H1 (cell line): ENCODE data around the gene AP4B1. TPM values are rescaled to one million over a fixed set of nuclear protein-coding genes. Genes with fewer than 3 reads are reported as not detected.

ENCODE experiments used
- CTCF ChIA-PET: fragments of 300-600 bp; sonication (Branson Sonifier 250); formaldehyde crosslinking; loops from one replicate; lab custom pipeline; 2021; ENCODE audit not compliant: partially characterized antibody; lab: Charles Lee
- POLR2A ChIA-PET: fragments of 300-600 bp; sonication (Branson Sonifier 250); formaldehyde crosslinking; loops from one replicate; lab custom pipeline; 2021; ENCODE audit warnings: inconsistent platforms; ENCODE audit not compliant: partially characterized antibody; lab: Charles Lee
- DNase-seq, 2 experiments: peaks; one replicate each; pipeline versions ENCODE4 v3.0.0 to v3.0.0-alpha.2; 2010 to 2022; ENCODE audit warnings: low spot score in 2 of 2, low read depth in 1 of 2, mixed read lengths in 1 of 2
- FAIRE-seq: peaks from 2 replicates; lab custom pipeline; 2011; peaks lifted over from hg19 to GRCh38; lab: Jason Lieb, UNC
- H2AFZ ChIP-seq: 2 replicates; pipeline ENCODE4 v1.8.1; 2012; ENCODE audit warnings: low read length, inconsistent platforms
- H2AK5ac ChIP-seq: 2 replicates; pipeline ENCODE4 v1.6.1; 2013; ENCODE audit warnings: low read depth, low read length
- H2BK120ac ChIP-seq: replicated peaks from 2 replicates; pipeline ENCODE3; 2013; ENCODE audit warnings: low read depth, low read length, inconsistent platforms
- H2BK12ac ChIP-seq: 2 replicates; pipeline ENCODE4 v1.6.1; 2013; ENCODE audit warnings: low read depth, low read length
- H2BK15ac ChIP-seq: 2 replicates; pipeline ENCODE4 v1.6.1; 2013; ENCODE audit warnings: low read length
- H2BK20ac ChIP-seq: 2 replicates; pipeline ENCODE4 v1.6.1; 2013; ENCODE audit warnings: low read length
- H2BK5ac ChIP-seq: 2 replicates; pipeline ENCODE4 v1.6.1; 2013; ENCODE audit warnings: low read depth, low read length
- H3K14ac ChIP-seq: 2 replicates; pipeline ENCODE4 v1.6.1; 2013; ENCODE audit warnings: inconsistent platforms; ENCODE audit not compliant: insufficient read length
- H3K18ac ChIP-seq: 2 replicates; pipeline ENCODE4 v1.6.1; 2013; ENCODE audit warnings: low read length; ENCODE audit errors: extremely low read depth
- H3K23ac ChIP-seq: 2 replicates; pipeline ENCODE4 v1.6.1; 2013; ENCODE audit warnings: inconsistent platforms; ENCODE audit not compliant: insufficient read length
- H3K23me2 ChIP-seq: 2 replicates; pipeline ENCODE4 v1.6.1; 2013; ENCODE audit warnings: low read depth, low read length
- H3K27ac ChIP-seq: 2 replicates; pipeline ENCODE4 v1.6.1; 2011; ENCODE audit warnings: low read depth, low read length, inconsistent platforms
- H3K27me3 ChIP-seq, 4 experiments: replicated peaks in 1 of 4; 1 replicate in 1 of 4; 2 replicates in 3 of 4; pipeline versions ENCODE4 v1.6.1 to v1.8.1; 2011 to 2013; ENCODE audit warnings: low read length in 3 of 4, mild to moderate bottlenecking in 3 of 4, inconsistent platforms in 2 of 4, mixed read lengths in 2 of 4, moderate library complexity in 1 of 4; ENCODE audit not compliant: control insufficient read depth in 3 of 4, insufficient read depth in 3 of 4; ENCODE audit errors: extremely low read depth in 1 of 4
- H3K36me3 ChIP-seq, 4 experiments: 2 replicates each; pipeline versions ENCODE4 v1.6.1 to v1.8.1; 2011 to 2013; ENCODE audit warnings: mild to moderate bottlenecking in 4 of 4, low read length in 3 of 4, moderate library complexity in 2 of 4, control low read depth in 1 of 4, inconsistent platforms in 1 of 4; ENCODE audit not compliant: insufficient read depth in 4 of 4, control insufficient read depth in 2 of 4
- H3K4ac ChIP-seq: replicated peaks from 2 replicates; pipeline ENCODE3; 2013; ENCODE audit warnings: low read length, low read depth, mixed read lengths, inconsistent platforms; ENCODE audit not compliant: insufficient read length
- H3K4me1 ChIP-seq, 4 experiments: replicated peaks in 1 of 4; 1 replicate in 1 of 4; 2 replicates in 3 of 4; pipeline versions ENCODE4 v1.6.1 to v1.8.1; 2011 to 2013; ENCODE audit warnings: low read length in 3 of 4, inconsistent platforms in 2 of 4, mixed read lengths in 1 of 4; ENCODE audit not compliant: insufficient read depth in 4 of 4, control insufficient read depth in 3 of 4
- H3K4me2 ChIP-seq, 2 experiments: 2 replicates each; pipeline versions ENCODE4 v1.6.1 to v1.8.1; 2011 to 2013; ENCODE audit warnings: low read depth in 2 of 2, low read length in 2 of 2, control low read depth in 1 of 2, inconsistent platforms in 1 of 2, mild to moderate bottlenecking in 1 of 2; ENCODE audit not compliant: insufficient read depth in 1 of 2
- H3K4me3 ChIP-seq, 4 experiments: fragments of 200-600, 300-600 bp in 1 of 4; sonication (generic), shearing (Covaris generic), sonication (Bioruptor Twin) in 1 of 4; 2 replicates each; pipeline versions ENCODE4 v1.5.1 to v1.8.1; 2011 to 2016; ENCODE audit warnings: low read length in 4 of 4, low read depth in 3 of 4, control low read depth in 2 of 4, inconsistent platforms in 2 of 4, mild to moderate bottlenecking in 2 of 4, mixed read lengths in 1 of 4, moderate library complexity in 1 of 4; ENCODE audit not compliant: insufficient read depth in 2 of 4; ENCODE audit errors: extremely low read depth in 1 of 4
- H3K56ac ChIP-seq: replicated peaks from 2 replicates; pipeline ENCODE3; 2013; ENCODE audit warnings: low read depth, mild to moderate bottlenecking, mixed read lengths, low read length, inconsistent platforms; ENCODE audit not compliant: insufficient read length
- H3K79me1 ChIP-seq: 2 replicates; pipeline ENCODE4 v1.6.1; 2013; ENCODE audit warnings: low read depth, low read length, control low read depth
- H3K79me2 ChIP-seq, 2 experiments: 2 replicates each; pipeline versions ENCODE4 v1.6.1 to v1.8.1; 2012 to 2013; ENCODE audit warnings: low read length in 2 of 2, mild to moderate bottlenecking in 2 of 2, inconsistent platforms in 1 of 2; ENCODE audit not compliant: insufficient read depth in 2 of 2, control insufficient read depth in 1 of 2
- H3K9ac ChIP-seq, 4 experiments: replicated peaks in 1 of 4; 1 replicate in 1 of 4; 2 replicates in 3 of 4; pipeline versions ENCODE4 v1.6.1 to v1.8.1; 2011 to 2013; ENCODE audit warnings: low read depth in 3 of 4, low read length in 3 of 4, control low read depth in 2 of 4, mild to moderate bottlenecking in 2 of 4, moderate library complexity in 2 of 4, inconsistent platforms in 1 of 4; ENCODE audit errors: extremely low read depth in 1 of 4
- H3K9me3 ChIP-seq, 2 experiments: 2 replicates each; pipeline versions ENCODE4 v1.6.1 to v1.8.1; 2012 to 2013; ENCODE audit warnings: mild to moderate bottlenecking in 2 of 2, moderate library complexity in 2 of 2, control low read depth in 1 of 2, inconsistent platforms in 1 of 2, low read depth in 1 of 2, low read length in 1 of 2, mixed read lengths in 1 of 2; ENCODE audit not compliant: insufficient read depth in 2 of 2
- H4K20me1 ChIP-seq, 2 experiments: replicated peaks in 1 of 2; 2 replicates each; pipeline versions ENCODE3 to v1.8.1; 2011 to 2013; ENCODE audit warnings: inconsistent platforms in 2 of 2, low read length in 2 of 2, mild to moderate bottlenecking in 1 of 2; ENCODE audit not compliant: insufficient read depth in 2 of 2, control insufficient read depth in 1 of 2
- H4K5ac ChIP-seq: 2 replicates; pipeline ENCODE4 v1.6.1; 2013; ENCODE audit warnings: low read length, low read depth, mixed read lengths, inconsistent platforms; ENCODE audit not compliant: insufficient read length
- H4K8ac ChIP-seq: 2 replicates; pipeline ENCODE4 v1.8.0; 2013; ENCODE audit warnings: mild to moderate bottlenecking, moderate library complexity, low read length, inconsistent platforms; ENCODE audit not compliant: insufficient read depth; ENCODE audit errors: extremely low read depth
- H4K91ac ChIP-seq: replicated peaks from 2 replicates; pipeline ENCODE3; 2013; ENCODE audit warnings: low read length, mixed read lengths, inconsistent platforms; ENCODE audit not compliant: insufficient read length
- BACH1 ChIP-seq: IDR thresholded peaks from 2 replicates; pipeline ENCODE4 v1.6.1; 2012; ENCODE audit warnings: low read length, improper control_type of control experiment
- CHD2 ChIP-seq: IDR thresholded peaks from 2 replicates; pipeline ENCODE4 v1.6.1; 2012; ENCODE audit warnings: low read length, improper control_type of control experiment
- CREB1 ChIP-seq: IDR thresholded peaks from 2 replicates; pipeline ENCODE4 v1.6.1; 2012; ENCODE audit warnings: inconsistent platforms
- EGR1 ChIP-seq: IDR thresholded peaks from 2 replicates; pipeline ENCODE4 v1.6.1; 2011; ENCODE audit warnings: low read depth, low read length, borderline replicate concordance
- GTF2F1 ChIP-seq: IDR thresholded peaks from 2 replicates; pipeline ENCODE4 v1.6.1; 2012; ENCODE audit warnings: low read depth, low read length, improper control_type of control experiment, borderline replicate concordance
- HDAC6 ChIP-seq: IDR thresholded peaks from one replicate; pipeline ENCODE4 v1.7.1; 2012; ENCODE audit warnings: low read depth, mild to moderate bottlenecking, inconsistent platforms, low read length, moderate library complexity
- KDM1A ChIP-seq: fragments of 200-600, 300-600 bp; sonication (generic); IDR thresholded peaks from 2 replicates; pipeline ENCODE4 v1.7.1; 2016; ENCODE audit warnings: mild to moderate bottlenecking, low read length, borderline replicate concordance
- KDM4A ChIP-seq: IDR thresholded peaks from one replicate; pipeline ENCODE4 v1.7.1; 2012; ENCODE audit warnings: low read depth, mild to moderate bottlenecking, moderate library complexity, low read length, inconsistent platforms; ENCODE audit not compliant: severe bottlenecking
- MAFK ChIP-seq: IDR thresholded peaks from 2 replicates; pipeline ENCODE4 v1.6.1; 2012; ENCODE audit warnings: low read depth, mild to moderate bottlenecking, improper control_type of control experiment, low read length
- WGBS, 2 experiments: shearing (Covaris generic) in 1 of 2; methylation state at CpG; one replicate each; pipeline versions ENCODE4 v1.1.6 to v1.1.7; 2013 to 2015; ENCODE audit warnings: low lambda C conversion rate in 2 of 2, mixed read lengths in 2 of 2, inconsistent platforms in 1 of 2, low coverage in 1 of 2, missing lambda C conversion rate in 1 of 2; ENCODE audit not compliant: insufficient replicate concordance in 2 of 2, insufficient coverage in 1 of 2, insufficient read length in 1 of 2; ENCODE audit errors: extremely low coverage in 1 of 2, missing lambda C conversion rate in 1 of 2; 5-methylcytosine and 5-hydroxymethylcytosine counted together
- polyA plus RNA-seq, 7 experiments: library from polyadenylated mRNA; depleted of rRNA in 3 of 7; stranded (reverse) in 5 of 7; unstranded in 2 of 7; fragments of >200 nt in 5 of 7; fragments of 200-250 nt in 2 of 7; gene quantifications; 1 replicate in 5 of 7; 2 replicates in 1 of 7; 4 replicates in 1 of 7; pipeline versions ENCODE4 v1.2.1 to v1.2.3, GENCODE V29; 2011 to 2013; ENCODE audit warnings: missing spikeins in 2 of 7, mixed read lengths in 2 of 7
- total RNA-seq: library from RNA; stranded (reverse); fragmentation: NEBNext Ultra II Directional; extraction: Animal tissue kit (Norgen Biotek cat#: 25700); gene quantifications from 2 replicates; pipeline ENCODE4 v1.2.1, GENCODE V29; 2021
- TF ChIP-seq, protein P1 (sequence below): IDR thresholded peaks from 2 replicates; pipeline ENCODE4 v1.6.1; 2012; ENCODE audit warnings: inconsistent platforms
- TF ChIP-seq, protein P2 (sequence below): IDR thresholded peaks from 2 replicates; pipeline ENCODE4 v1.6.1; 2012; ENCODE audit warnings: low read length, inconsistent platforms

Gene AP4B1
- total and polyA plus RNA-seq, 2 of the 8 experiments (the other 6 are each of a cell fraction or from before 2014, with no cell fraction given): 8.9 to 9.0 TPM

DNA sequence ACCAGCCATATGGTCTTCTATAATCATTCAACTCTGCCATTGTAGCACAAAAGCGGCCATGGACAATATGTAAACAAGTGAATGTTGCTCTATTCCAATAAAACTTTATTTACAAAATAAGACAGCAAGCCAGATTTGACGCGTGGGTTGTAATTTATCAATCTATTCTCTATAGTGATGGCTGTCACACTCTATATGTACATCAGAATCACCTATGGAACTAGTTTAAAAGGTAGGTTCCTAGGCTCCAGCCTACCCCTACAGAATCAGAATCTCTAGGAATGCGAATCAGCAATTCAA is 24.9 kb downstream of the AP4B1 start:
- CTCF ChIA-PET: interaction anchor here (1.7 kb wide), 1 partner anchor 45 kb away, joined by 8 read pairs; no protein-coding TSS in a partner anchor
- WGBS, 2 experiments: 91% methylated on average over 4 of the region's 4 CpGs; no CpG with 5 or more reads in 1 of the 2 experiments
- no peak for DNase-seq
- no peak for TF ChIP-seq MAFK
- TF ChIP-seq, protein P1, sequence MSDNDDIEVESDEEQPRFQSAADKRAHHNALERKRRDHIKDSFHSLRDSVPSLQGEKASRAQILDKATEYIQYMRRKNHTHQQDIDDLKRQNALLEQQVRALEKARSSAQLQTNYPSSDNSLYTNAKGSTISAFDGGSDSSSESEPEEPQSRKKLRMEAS: no peak
- no peak for TF ChIP-seq GTF2F1
- no peak for TF ChIP-seq KDM1A
- TF ChIP-seq EGR1: no peak
- TF ChIP-seq HDAC6: no peak
- no peak for TF ChIP-seq CHD2
- TF ChIP-seq CREB1: no peak
- TF ChIP-seq KDM4A: no peak
- TF ChIP-seq, protein P2, sequence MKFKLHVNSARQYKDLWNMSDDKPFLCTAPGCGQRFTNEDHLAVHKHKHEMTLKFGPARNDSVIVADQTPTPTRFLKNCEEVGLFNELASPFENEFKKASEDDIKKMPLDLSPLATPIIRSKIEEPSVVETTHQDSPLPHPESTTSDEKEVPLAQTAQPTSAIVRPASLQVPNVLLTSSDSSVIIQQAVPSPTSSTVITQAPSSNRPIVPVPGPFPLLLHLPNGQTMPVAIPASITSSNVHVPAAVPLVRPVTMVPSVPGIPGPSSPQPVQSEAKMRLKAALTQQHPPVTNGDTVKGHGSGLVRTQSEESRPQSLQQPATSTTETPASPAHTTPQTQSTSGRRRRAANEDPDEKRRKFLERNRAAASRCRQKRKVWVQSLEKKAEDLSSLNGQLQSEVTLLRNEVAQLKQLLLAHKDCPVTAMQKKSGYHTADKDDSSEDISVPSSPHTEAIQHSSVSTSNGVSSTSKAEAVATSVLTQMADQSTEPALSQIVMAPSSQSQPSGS: no peak
- no peak for TF ChIP-seq BACH1

More for the DNA sequence above, 24.9 kb downstream of the AP4B1 start:
- Histone ChIP-seq H2BK20ac (no peak overlapping the region), H4K5ac (no peak overlapping the region), H3K4me1 (no peaks in the 10 kb centered on the region), H3K18ac (no peak overlapping the region), H2BK12ac (no peak overlapping the region), H3K9me3 (no peaks in the 10 kb centered on the region), H4K91ac (no peak overlapping the region), H3K9ac (no peak overlapping the region), H4K8ac (no peak overlapping the region), H3K79me1 (no peaks in the 10 kb centered on the region), H3K27me3 (no peaks in the 10 kb centered on the region; a peak in 1 of 7 replicates), H4K20me1 (no peaks in the 10 kb centered on the region), H3K23me2 (no peaks in the 10 kb centered on the region; the same call in 1 of the 2 replicates), H3K4ac (no peak overlapping the region), H2BK15ac (no peak overlapping the region), H2BK120ac (no peak overlapping the region), H3K56ac (no peak overlapping the region), H3K36me3 (no peaks in the 10 kb centered on the region), H2AK5ac (no peak overlapping the region), H2AFZ (peak overlapping the region; percentile 20; the same call in 1 of the 2 replicates), H2BK5ac (no peak overlapping the region), H3K79me2 (no peaks in the 10 kb centered on the region), H3K4me3 (no peak overlapping the region), H3K23ac (no peak overlapping the region), H3K4me2 (no peak overlapping the region), H3K14ac (no peak overlapping the region), H3K27ac (no peak overlapping the region)
- FAIRE-seq: no peak
- POLR2A ChIA-PET: interaction anchor here (1.3 kb wide), 1 partner anchor 26 kb away, joined by 3 read pairs; no protein-coding TSS in a partner anchor
